NK-92 (cell line): ENCODE results near the gene LY6G5B.
"Not testable (repeated sequence)": the region's sequence is repeated elsewhere in the genome, so short reads cannot be mapped to it uniquely, and the experiment has no call there.

Source experiments
- DNase-seq: peaks from one replicate; lab custom pipeline; 2025; ENCODE audit not compliant: unreplicated experiment; lab: John Stamatoyannopoulos, UW

Gene LY6G5B

GRCh38 chr6:31690231-31691077, 20.7 kb downstream of the LY6G5B start:
- DNase-seq, result no peak

GRCh38 chr6:31691078-31691463, 21.3 kb downstream of the LY6G5B start:
- DNase-seq, result no peak

GRCh38 chr6:31691564-31692108, 21.9 kb downstream of the LY6G5B start:
- no peak for DNase-seq

- no peak for DNase-seq
Observed at GRCh38 chr6:31692353-31692752, 22.6 kb downstream of the LY6G5B start.

GRCh38 chr6:31692886-31693285, 23.1 kb downstream of the LY6G5B start:
- no peak for DNase-seq

- DNase-seq, result no peak
Observed at GRCh38 chr6:31693535-31693934, 23.8 kb downstream of the LY6G5B start.

GRCh38 chr6:31697555-31697954, 27.8 kb downstream of the LY6G5B start:
- DNase-seq, result no peak

- DNase-seq, result no peak
Observed at GRCh38 chr6:31700740-31701401, 31.1 kb downstream of the LY6G5B start.

- no peak for DNase-seq
Observed at GRCh38 chr6:31701666-31702404, 32.1 kb downstream of the LY6G5B start.

GRCh38 chr6:31702405-31702818, 32.6 kb downstream of the LY6G5B start:
- no peak for DNase-seq

GRCh38 chr6:31702819-31703716, 33.3 kb downstream of the LY6G5B start, which contains the start of gene ABHD16A:
ABHD16A (minus strand) TSS chr6:31703324; CDS start chr6:31703281, 43 bp downstream.
- peak; percentile 84 for DNase-seq

- DNase-seq, result no peak
Observed at GRCh38 chr6:31705931-31706330, 36.2 kb downstream of the LY6G5B start.

- no peak for DNase-seq
Observed at GRCh38 chr6:31706599-31706998, 36.8 kb downstream of the LY6G5B start, which contains the start of gene LY6G6F. LY6G6F (plus strand) TSS chr6:31706866; CDS start chr6:31706907, 41 bp downstream.

GRCh38 chr6:31707701-31708100, 37.9 kb downstream of the LY6G5B start:
- no peak for DNase-seq

GRCh38 chr6:31708224-31708623, 38.4 kb downstream of the LY6G5B start:
- no peak for DNase-seq

- not testable (repeated sequence) for DNase-seq
Observed at GRCh38 chr6:31709157-31709556, 39.4 kb downstream of the LY6G5B start.

GRCh38 chr6:31710523-31711219, 40.9 kb downstream of the LY6G5B start:
- DNase-seq, result no peak

GRCh38 chr6:31711233-31711632, 41.5 kb downstream of the LY6G5B start:
- no peak for DNase-seq

GRCh38 chr6:31712296-31712695, 42.5 kb downstream of the LY6G5B start:
- DNase-seq, result no peak

GRCh38 chr6:31713465-31713864, 43.7 kb downstream of the LY6G5B start:
- no peak for DNase-seq
